ENCODE results near the gene ELF2.
"Not testable (repeated sequence)": the region's sequence is repeated elsewhere in the genome, so short reads cannot be mapped to it uniquely, and the experiment has no call there.

The ELF2 gene

GRCh38 chr4:139085141-139085540, 91.9 kb downstream of the ELF2 start:
- no peaks in the 10 kb centered on the region for H3K36me3 ChIP-seq (ENCODE audit: insufficient read depth, low read length)
- H3K4me3 ChIP-seq (ENCODE audit: low read length), result peak overlapping the region; percentile 90
- H3K4me1 ChIP-seq (ENCODE audit: control insufficient read depth, insufficient read depth, low read length), result peaks cover 20% of the 10 kb centered on the region
- no peaks in the 10 kb centered on the region for H3K9me3 ChIP-seq (replicated peaks; ENCODE audit: low read length)
- H3K9ac ChIP-seq (ENCODE audit: low read depth, low read length), result peak overlapping the region; percentile 97
- peak overlapping the region; percentile 81 for H3K4me2 ChIP-seq (ENCODE audit: low read length)
- no peaks in the 10 kb centered on the region for H3K27me3 ChIP-seq (ENCODE audit: control insufficient read depth, insufficient read depth, low read length)

DNA sequence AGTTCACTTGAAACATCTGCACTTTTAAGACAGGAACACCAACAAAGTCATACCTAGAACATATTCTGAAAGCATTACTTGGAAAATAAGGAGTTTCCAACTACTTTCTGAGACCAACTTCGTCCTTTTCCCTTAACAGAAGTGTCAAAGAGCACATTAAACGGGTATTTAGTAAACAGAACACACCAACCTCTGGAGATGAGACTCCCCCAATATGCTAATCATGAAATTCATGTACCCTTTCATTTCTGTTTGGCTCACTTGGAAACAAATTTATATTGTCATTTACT, 92.3 kb downstream of the ELF2 start:
- Histone ChIP-seq H3K4me2 (ENCODE audit: low read length) (peak overlapping the region; percentile 81), H3K4me1 (ENCODE audit: control insufficient read depth, insufficient read depth, low read length) (peaks cover 20% of the 10 kb centered on the region), H3K4me3 (ENCODE audit: low read length) (peak overlapping the region; percentile 90), H3K36me3 (ENCODE audit: insufficient read depth, low read length) (no peaks in the 10 kb centered on the region), H3K9me3 (replicated peaks; ENCODE audit: low read length) (no peaks in the 10 kb centered on the region), H3K27me3 (ENCODE audit: control insufficient read depth, insufficient read depth, low read length) (no peaks in the 10 kb centered on the region), H3K9ac (ENCODE audit: low read depth, low read length) (peak overlapping the region; percentile 97)

GRCh38 chr4:139083956-139084803, 92.8 kb downstream of the ELF2 start:
- Histone ChIP-seq H3K36me3 (ENCODE audit: insufficient read depth, low read length) (no peaks in the 10 kb centered on the region), H3K4me2 (ENCODE audit: low read length) (peak overlapping the region; percentile 81), H3K27me3 (ENCODE audit: control insufficient read depth, insufficient read depth, low read length) (no peaks in the 10 kb centered on the region), H3K4me1 (ENCODE audit: control insufficient read depth, insufficient read depth, low read length) (peaks cover 20% of the 10 kb centered on the region), H3K9ac (ENCODE audit: low read depth, low read length) (peak overlapping the region; percentile 97), H3K9me3 (replicated peaks; ENCODE audit: low read length) (no peaks in the 10 kb centered on the region), H3K4me3 (ENCODE audit: low read length) (peak overlapping the region; percentile 90)

DNA sequence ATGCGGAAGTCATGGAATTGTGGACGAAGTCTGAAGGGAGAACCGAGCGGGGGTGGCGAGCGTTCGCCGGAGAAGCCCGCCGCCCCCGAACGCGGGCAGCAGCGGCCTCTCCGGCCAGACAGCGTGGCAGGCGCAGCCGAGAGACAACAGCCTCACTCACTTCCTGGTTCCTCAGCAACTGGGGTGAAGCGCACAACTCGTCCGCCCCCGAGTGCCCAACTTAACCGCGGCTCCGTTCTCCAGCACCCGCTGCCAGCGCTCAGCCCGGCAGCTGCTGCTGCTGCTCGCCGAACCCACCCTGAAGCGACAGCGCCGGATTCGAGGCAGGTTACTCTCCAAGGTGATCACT, 93.4 kb downstream of the ELF2 start:
- Histone ChIP-seq H3K27me3 (ENCODE audit: control insufficient read depth, insufficient read depth, low read length) (no peaks in the 10 kb centered on the region), H3K9ac (ENCODE audit: low read depth, low read length) (peak overlapping the region; percentile 97), H3K4me2 (ENCODE audit: low read length) (peak overlapping the region; percentile 81), H3K4me3 (ENCODE audit: low read length) (peak overlapping the region; percentile 90), H3K9me3 (replicated peaks; ENCODE audit: low read length) (no peaks in the 10 kb centered on the region), H3K4me1 (ENCODE audit: control insufficient read depth, insufficient read depth, low read length) (peaks cover 20% of the 10 kb centered on the region), H3K36me3 (ENCODE audit: insufficient read depth, low read length) (no peaks in the 10 kb centered on the region)

DNA sequence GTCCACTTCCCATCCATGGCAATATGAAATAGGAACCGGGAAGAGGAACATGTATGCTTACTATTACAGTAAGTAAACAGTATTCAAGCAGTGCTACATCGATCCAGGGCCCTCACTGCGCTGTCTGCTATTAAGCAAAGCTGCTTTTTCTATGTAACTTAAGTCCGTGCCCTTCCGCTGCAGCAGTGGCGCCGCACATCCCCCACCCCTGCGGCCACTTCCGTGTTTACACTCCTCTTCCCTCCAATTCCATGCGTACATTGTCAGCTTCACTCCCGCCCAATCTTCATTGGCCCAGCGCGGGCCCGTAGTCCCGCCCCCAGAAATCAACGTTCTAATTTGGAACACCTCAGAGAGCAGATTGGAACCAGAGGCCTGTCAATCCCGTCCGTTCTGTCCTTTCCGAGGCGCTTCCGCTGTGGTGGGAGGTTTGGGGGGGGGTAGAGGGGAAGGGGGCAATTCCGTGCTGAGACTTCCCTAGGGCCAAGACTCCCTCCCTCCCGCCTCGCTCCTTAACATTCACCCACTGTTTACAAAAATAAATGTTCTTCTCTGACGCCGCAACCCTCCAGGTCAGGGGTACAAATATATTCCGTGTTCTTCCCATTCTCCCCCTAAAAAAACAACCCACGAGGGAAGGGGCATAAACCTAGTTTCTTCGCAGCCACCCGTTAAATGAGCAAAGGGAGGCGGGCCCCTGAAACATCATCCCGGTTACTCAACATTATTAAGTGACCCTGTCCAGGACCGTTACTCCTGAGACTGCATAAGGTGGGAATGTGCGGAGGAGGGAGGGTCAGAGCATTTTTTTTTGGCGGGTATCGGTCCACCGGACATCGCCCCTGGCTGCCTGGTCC, 94.0 kb downstream of the ELF2 start:
- peak overlapping the region; percentile 97 for H3K9ac ChIP-seq (ENCODE audit: low read depth, low read length)
- peaks cover 20% of the 10 kb centered on the region for H3K4me1 ChIP-seq (ENCODE audit: control insufficient read depth, insufficient read depth, low read length)
- peak overlapping the region; percentile 81 for H3K4me2 ChIP-seq (ENCODE audit: low read length)
- no peaks in the 10 kb centered on the region for H3K27me3 ChIP-seq (ENCODE audit: control insufficient read depth, insufficient read depth, low read length)
- peak overlapping the region; percentile 90 for H3K4me3 ChIP-seq (ENCODE audit: low read length)
- H3K36me3 ChIP-seq (ENCODE audit: insufficient read depth, low read length), result no peaks in the 10 kb centered on the region
- no peaks in the 10 kb centered on the region for H3K9me3 ChIP-seq (replicated peaks; ENCODE audit: low read length)

DNA sequence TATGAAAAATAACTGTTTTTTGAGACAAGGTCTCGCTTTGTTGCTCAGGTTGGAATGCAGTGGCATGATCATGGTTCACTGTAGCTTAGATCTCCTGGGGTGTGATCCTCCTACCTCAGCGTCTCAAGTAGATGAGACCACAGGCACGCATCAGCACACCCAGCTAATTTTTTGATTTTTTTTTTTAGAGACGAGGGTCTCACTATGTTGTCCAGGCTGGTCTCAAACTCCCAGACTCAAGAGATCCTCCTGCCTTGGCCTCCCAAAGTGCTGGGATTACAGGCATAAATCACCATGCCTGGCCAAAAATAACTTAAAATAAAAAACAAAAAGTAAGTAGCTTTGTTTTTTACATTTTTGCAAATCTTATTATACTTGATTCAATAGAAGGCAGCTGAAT, 98.1 kb downstream of the ELF2 start:
- Histone ChIP-seq H3K4me2 (ENCODE audit: low read length) (no peak overlapping the region), H3K9ac (ENCODE audit: low read depth, low read length) (no peak overlapping the region), H3K4me1 (ENCODE audit: control insufficient read depth, insufficient read depth, low read length) (peaks cover 23% of the 10 kb centered on the region), H3K27me3 (ENCODE audit: control insufficient read depth, insufficient read depth, low read length) (no peaks in the 10 kb centered on the region), H3K9me3 (replicated peaks; ENCODE audit: low read length) (no peaks in the 10 kb centered on the region), H3K36me3 (ENCODE audit: insufficient read depth, low read length) (peaks cover 3% of the 10 kb centered on the region), H3K4me3 (ENCODE audit: low read length) (no peak overlapping the region)

- H3K9me3 ChIP-seq (replicated peaks; ENCODE audit: low read length), result no peaks in the 10 kb centered on the region
- H3K9ac ChIP-seq (ENCODE audit: low read depth, low read length), result no peak overlapping the region
- no peaks in the 10 kb centered on the region for H3K27me3 ChIP-seq (ENCODE audit: control insufficient read depth, insufficient read depth, low read length)
- peaks cover 23% of the 10 kb centered on the region for H3K4me1 ChIP-seq (ENCODE audit: control insufficient read depth, insufficient read depth, low read length)
- H3K4me3 ChIP-seq (ENCODE audit: low read length), result no peak overlapping the region
- H3K36me3 ChIP-seq (ENCODE audit: insufficient read depth, low read length), result peaks cover 7% of the 10 kb centered on the region
- H3K4me2 ChIP-seq (ENCODE audit: low read length), result no peak overlapping the region
Measured at GRCh38 chr4:139077567-139078355, 99.3 kb downstream of the ELF2 start.

- no peak overlapping the region for H3K4me2 ChIP-seq (ENCODE audit: low read length)
- H3K4me1 ChIP-seq (ENCODE audit: control insufficient read depth, insufficient read depth, low read length), result peaks cover 12% of the 10 kb centered on the region
- peaks cover 18% of the 10 kb centered on the region for H3K36me3 ChIP-seq (ENCODE audit: insufficient read depth, low read length)
- H3K27me3 ChIP-seq (ENCODE audit: control insufficient read depth, insufficient read depth, low read length), result no peaks in the 10 kb centered on the region
- no peak overlapping the region for H3K4me3 ChIP-seq (ENCODE audit: low read length)
- no peak overlapping the region for H3K9ac ChIP-seq (ENCODE audit: low read depth, low read length)
- H3K9me3 ChIP-seq (replicated peaks; ENCODE audit: low read length), result no peaks in the 10 kb centered on the region
Measured at GRCh38 chr4:139076016-139076744, 100.8 kb downstream of the ELF2 start.

DNA sequence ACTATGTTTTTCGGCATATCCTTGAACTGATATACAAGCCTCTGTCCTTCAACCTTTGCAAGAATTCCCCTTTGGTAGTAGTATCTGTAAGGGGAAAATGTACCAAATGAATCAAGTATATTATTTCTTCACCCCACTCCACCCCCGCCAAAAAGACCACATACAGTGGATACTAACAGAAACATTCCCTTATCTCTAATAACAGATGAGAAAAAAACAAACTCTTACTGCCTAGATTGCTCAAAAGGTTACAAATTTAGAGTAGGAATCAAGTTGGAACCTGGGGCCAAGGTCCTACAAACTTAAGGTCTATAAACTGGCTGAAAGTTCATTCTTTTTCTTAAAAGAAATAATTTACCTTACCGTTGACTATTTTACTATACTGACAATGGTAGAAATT, 116.4 kb downstream of the ELF2 start:
- H3K9ac ChIP-seq (ENCODE audit: low read depth, low read length), result no peak overlapping the region
- no peaks in the 10 kb centered on the region for H3K4me1 ChIP-seq (ENCODE audit: control insufficient read depth, insufficient read depth, low read length)
- no peak overlapping the region for H3K4me2 ChIP-seq (ENCODE audit: low read length)
- H3K27me3 ChIP-seq (ENCODE audit: control insufficient read depth, insufficient read depth, low read length), result no peaks in the 10 kb centered on the region
- peaks cover 61% of the 10 kb centered on the region for H3K36me3 ChIP-seq (ENCODE audit: insufficient read depth, low read length)
- no peaks in the 10 kb centered on the region for H3K9me3 ChIP-seq (replicated peaks; ENCODE audit: low read length)
- H3K4me3 ChIP-seq (ENCODE audit: low read length), result no peak overlapping the region

- not testable (repeated sequence) for H3K4me3 ChIP-seq (ENCODE audit: low read length); H3K4me2 ChIP-seq (ENCODE audit: low read length); H3K4me1 ChIP-seq (ENCODE audit: control insufficient read depth, insufficient read depth, low read length); H3K9ac ChIP-seq (ENCODE audit: low read depth, low read length); H3K9me3 ChIP-seq (replicated peaks; ENCODE audit: low read length); H3K27me3 ChIP-seq (ENCODE audit: control insufficient read depth, insufficient read depth, low read length)
- peaks cover 58% of the 10 kb centered on the region for H3K36me3 ChIP-seq (ENCODE audit: insufficient read depth, low read length)
Measured at GRCh38 chr4:139059026-139059425, 118.0 kb downstream of the ELF2 start.

All from skeletal muscle satellite cell (primary cell).